ENCODE data around the gene ZNF2.
A peak's percentile ranks its signal among the peaks of the same experiment; 100 is the strongest.

Gene ZNF2

GRCh38 chr2:95166065-95166763 lies 605 bp downstream of the ZNF2 start:
- POLR2A ChIA-PET (ENCODE audit: low non-redundant PET), result interaction anchor here (0.9 kb wide), 1 partner anchor 9 kb away, joined by 4 read pairs; no protein-coding TSS in a partner anchor
- no peak for DNase-seq (ENCODE audit: low spot score)
- no peak for TF ChIP-seq CTCF (conservative IDR thresholded peaks at IDR 0.05; ENCODE audit: low read depth)
- H3K27ac ChIP-seq, result peak overlapping the region; percentile 84
- CTCF ChIA-PET, result interaction anchor here (0.8 kb wide), 1 partner anchor 50 kb away, joined by 3 read pairs; no protein-coding TSS in a partner anchor

- ChIA-PET CTCF (no interaction called here), POLR2A (ENCODE audit: low non-redundant PET) (no interaction called here)
- no peak for TF ChIP-seq CTCF (conservative IDR thresholded peaks at IDR 0.05; ENCODE audit: low read depth)
- H3K27ac ChIP-seq, result no peak overlapping the region
- no peak for DNase-seq (ENCODE audit: low spot score)
Observed at GRCh38 chr2:95171902-95172301, 6.3 kb downstream of the ZNF2 start.

- DNase-seq (ENCODE audit: low spot score), result no peak
- no peak overlapping the region for H3K27ac ChIP-seq
- ChIA-PET CTCF (no interaction called here), POLR2A (ENCODE audit: low non-redundant PET) (no interaction called here)
- TF ChIP-seq CTCF (conservative IDR thresholded peaks at IDR 0.05; ENCODE audit: low read depth), result no peak
Observed at GRCh38 chr2:95174031-95174542, 8.5 kb downstream of the ZNF2 start.

GRCh38 chr2:95179451-95179850 lies 13.8 kb downstream of the ZNF2 start:
- no peak overlapping the region for H3K27ac ChIP-seq
- DNase-seq (ENCODE audit: low spot score), result no peak
- ChIA-PET POLR2A (ENCODE audit: low non-redundant PET) (no interaction called here), CTCF (no interaction called here)
- TF ChIP-seq CTCF (conservative IDR thresholded peaks at IDR 0.05; ENCODE audit: low read depth), result no peak

- POLR2A ChIA-PET (ENCODE audit: low non-redundant PET), result no interaction called here
- CTCF ChIA-PET, result no interaction called here
- DNase-seq (ENCODE audit: low spot score), result no peak
- H3K27ac ChIP-seq, result no peak overlapping the region
- no peak for TF ChIP-seq CTCF (conservative IDR thresholded peaks at IDR 0.05; ENCODE audit: low read depth)
Observed at GRCh38 chr2:95181774-95182173, 16.2 kb downstream of the ZNF2 start.

GRCh38 chr2:95185197-95185596 lies 19.6 kb downstream of the ZNF2 start:
- no peak for TF ChIP-seq CTCF (conservative IDR thresholded peaks at IDR 0.05; ENCODE audit: low read depth)
- DNase-seq (ENCODE audit: low spot score), result no peak
- ChIA-PET POLR2A (ENCODE audit: low non-redundant PET) (no interaction called here), CTCF (interaction anchor here (0.9 to 1.0 kb wide), 2 partner anchors 22 to 89 kb away, joined by 4 read pairs; partner anchors contain the start of gene ZNF892)
- no peak overlapping the region for H3K27ac ChIP-seq

Data from RWPE1 (cell line).